HG02759 (cell line): ENCODE measurements around the gene PZP.

Experiments used
- ATAC-seq: cut with Tn5 transposase; IDR thresholded peaks from one replicate; pipeline ENCODE4 v1.9.1; 2021; ENCODE audit warnings: mild to moderate bottlenecking, moderate library complexity; ENCODE audit not compliant: unreplicated experiment

The PZP gene

GRCh38 chr12:9127936-9128663, 80.1 kb downstream of the PZP start:
- no peak for ATAC-seq

DNA sequence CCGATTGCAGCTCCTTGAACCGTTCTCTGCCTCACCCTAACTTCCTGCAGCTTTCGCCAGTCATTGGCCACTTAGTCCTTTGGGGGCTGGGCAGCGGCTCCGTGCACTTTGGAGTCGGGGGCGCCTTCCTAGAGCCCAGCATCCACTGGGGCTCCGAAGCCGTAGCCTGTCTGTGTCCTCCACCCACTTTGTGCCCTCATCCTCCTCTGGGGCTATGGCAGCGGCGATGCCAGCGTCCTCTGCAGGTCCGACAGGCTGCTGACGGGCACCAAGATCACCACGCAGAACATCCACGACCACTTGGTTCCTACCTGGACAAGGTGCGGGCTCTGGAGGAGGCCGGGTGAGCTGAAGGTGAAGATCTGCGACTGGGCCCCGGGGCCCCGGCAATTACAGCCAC, 80.7 kb downstream of the PZP start:
- no peak for ATAC-seq

GRCh38 chr12:9124383-9125031, 83.7 kb downstream of the PZP start:
- no peak for ATAC-seq

GRCh38 chr12:9123781-9124382, 84.3 kb downstream of the PZP start:
- ATAC-seq, result no peak

DNA sequence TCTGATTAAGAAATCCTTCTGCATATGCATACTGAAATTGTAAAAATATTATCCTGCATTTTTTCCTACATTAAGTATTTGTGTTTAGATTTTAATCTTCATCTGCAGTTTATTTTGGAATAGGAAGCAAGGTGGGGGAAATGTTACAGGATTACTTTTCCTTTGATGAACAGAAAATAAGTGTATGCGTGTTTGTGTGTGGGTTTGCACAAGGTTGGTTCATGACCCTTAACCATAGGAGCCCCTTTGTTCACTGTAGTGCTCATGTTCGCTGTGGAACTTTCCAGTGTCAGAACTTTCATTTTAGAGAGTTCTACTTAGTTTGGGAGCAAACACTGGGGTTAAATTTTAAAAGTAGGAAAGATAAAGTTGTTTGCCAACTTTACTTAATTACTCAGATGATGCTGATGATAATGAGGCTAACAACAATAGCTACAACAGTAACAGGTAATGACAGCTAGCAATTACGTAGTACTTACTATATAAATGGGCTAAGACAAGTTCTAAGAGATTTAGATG, 86.0 kb downstream of the PZP start:
- ATAC-seq, result no peak

- no peak for ATAC-seq
Measured at GRCh38 chr12:9120487-9121184, 87.6 kb downstream of the PZP start.

- peak; percentile 62 for ATAC-seq
Measured at GRCh38 chr12:9118158-9118557, 90.0 kb downstream of the PZP start.

DNA sequence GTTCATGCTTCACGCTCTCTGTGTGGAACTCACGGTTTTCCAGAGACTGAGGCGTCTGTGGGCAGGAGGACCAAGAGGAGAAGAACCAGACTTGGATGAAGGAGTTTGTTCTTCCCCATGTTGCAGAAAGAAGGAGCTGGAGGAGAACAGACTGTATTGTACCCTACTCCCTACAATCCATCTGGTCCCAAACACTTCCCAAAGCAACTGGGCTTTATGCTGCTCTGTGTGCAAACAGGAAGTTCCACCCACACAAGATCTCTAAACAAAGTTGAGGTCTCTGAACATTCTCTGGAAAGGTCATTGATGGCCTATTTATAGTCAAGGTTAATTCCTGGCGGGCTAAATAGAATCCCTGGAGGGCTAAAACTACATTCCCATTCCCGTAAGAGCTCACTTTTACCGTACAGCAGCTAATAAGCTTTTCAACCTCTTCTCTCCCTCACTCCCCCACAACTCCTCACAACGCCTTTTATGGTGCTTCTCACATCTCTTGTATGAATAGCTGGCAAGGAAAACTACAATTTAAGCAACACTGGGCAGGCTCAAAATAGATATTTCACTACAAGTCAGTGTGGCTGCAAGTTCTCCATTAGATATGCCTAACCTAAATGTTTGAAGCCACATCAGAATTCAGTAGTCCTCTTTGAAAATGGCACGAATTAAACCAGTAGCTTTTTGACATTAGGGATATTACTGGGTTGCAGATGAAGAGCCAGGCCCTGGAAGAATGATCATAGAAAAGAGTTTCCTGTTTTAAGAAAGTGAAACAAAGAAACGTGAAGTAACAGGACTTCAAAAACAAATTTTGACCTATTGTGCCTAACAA, 92.2 kb downstream of the PZP start, which contains the start of gene A2M:
Gene A2M (minus strand): TSS at position 189 of the 829 bp plus-strand sequence. CDS start 70 bp downstream, at position 119.
- ATAC-seq, result no peak

- no peak for ATAC-seq
Measured at GRCh38 chr12:9114946-9115345, 93.2 kb downstream of the PZP start.

DNA sequence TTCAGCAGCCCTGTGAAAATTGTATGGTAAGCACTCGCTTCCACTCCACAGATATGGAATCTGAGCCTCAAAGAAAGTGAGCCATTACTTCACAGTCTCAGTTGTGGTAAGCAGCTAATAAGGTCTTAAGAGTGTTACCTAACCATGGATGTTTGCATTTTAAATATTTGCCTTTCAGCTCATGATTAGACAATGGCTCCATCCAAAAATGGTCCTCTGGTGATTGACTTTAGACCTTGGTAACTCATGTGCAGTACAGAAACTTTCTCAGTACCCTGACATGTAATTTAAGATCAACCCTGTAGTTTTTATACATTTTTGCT, 94.2 kb downstream of the PZP start:
- ATAC-seq, result no peak

GRCh38 chr12:9113296-9113986, 94.8 kb downstream of the PZP start:
- no peak for ATAC-seq

DNA sequence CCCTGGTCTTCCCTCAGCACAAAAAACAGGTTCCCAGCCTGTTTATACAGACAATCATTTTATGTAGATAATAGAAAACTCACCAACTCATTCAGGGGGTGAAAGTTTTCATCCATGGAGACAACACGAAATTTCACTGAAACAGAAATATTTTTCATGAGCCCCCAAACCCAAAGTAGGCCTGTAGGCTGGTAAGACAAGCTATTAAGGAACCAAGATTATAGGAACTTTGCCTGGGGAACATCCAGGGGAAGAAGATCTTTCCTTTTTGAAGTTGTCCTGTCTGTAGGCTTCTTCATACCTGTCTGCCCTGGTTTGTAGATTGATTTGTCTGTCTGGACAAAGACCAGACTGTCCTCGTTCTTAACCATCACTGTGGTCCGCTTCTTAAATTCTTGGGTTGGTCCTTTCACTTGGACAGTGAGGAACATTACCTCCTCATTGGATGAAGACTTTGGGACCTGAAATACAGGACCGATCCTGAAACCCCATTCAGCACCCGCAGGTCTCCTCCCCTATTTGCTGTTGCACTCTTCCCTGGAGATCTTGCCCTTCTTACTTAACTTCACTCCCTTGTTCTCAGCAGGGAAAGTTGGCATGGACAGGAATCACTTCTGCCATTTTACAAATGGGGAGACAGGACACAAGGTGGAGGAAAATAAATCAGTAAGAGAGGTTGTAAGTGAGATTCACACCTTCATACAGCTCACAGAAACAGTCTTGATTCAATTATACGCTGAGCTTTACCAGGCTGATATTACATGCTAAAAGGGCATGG, 95.9 kb downstream of the PZP start:
- ATAC-seq, result no peak

- no peak for ATAC-seq
Measured at GRCh38 chr12:9111525-9111924, 96.7 kb downstream of the PZP start.

GRCh38 chr12:9109737-9110491, 98.3 kb downstream of the PZP start:
- no peak for ATAC-seq

DNA sequence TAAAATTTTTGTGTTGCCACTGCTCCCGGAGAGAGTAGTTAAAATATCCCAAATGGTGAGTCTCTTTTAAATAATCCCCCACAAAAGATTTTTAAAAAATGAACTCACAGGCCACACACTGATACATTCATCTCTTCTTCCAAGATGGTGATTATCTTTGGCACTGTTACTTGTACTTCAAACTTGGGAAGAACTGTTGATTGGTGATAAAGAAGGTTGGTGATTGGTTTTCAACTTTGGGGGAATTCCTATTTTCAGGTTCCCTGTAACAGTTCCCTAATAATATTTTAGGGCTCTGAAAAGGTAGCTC, 99.0 kb downstream of the PZP start:
- no peak for ATAC-seq

DNA sequence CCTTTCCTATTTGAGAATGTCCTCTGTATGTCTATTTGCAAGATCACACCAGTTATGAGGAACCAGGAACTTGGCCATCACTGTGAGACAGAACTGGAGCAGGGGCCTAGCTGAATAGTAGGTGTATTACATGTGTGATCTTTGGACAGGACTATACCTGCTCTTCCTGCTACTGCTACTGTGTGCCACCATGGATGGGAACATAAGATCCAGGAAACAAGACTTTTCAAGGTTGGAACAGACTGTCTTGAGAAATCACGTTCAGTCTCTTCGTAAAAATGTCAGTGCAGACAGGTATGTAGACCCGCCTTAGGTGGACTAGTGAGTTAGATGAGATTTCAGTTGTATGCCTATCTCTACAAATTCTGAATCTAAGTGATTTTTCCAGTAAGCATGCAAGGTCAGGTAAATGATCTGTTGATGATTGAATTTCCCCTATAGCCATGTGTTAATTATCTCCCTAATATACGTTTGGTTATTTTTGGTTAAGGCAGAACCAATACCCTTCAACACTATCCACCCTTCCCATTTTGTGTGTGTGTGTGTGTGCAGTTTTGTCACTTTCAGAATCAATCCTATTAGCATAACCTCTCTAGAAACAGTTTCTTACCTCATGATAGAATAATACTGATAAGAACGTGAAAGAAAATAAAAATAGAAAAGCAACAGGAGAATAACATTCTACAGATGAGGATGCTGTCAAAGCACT, 99.5 kb downstream of the PZP start:
- no peak for ATAC-seq

- ATAC-seq, result no peak
Measured at GRCh38 chr12:9107542-9107873, 100.7 kb downstream of the PZP start.
